Motor neuron (in vitro differentiated cells): Measurements from ENCODE around the gene FMNL2. TPM values are rescaled to one million over a fixed set of nuclear protein-coding genes. Genes with fewer than 3 reads are reported as not detected.

Experiments
- ATAC-seq, 8 experiments: fragments of 200-7000 bp; cut with Tn5 transposase; replicated peaks in 6 of 8; 2 replicates each; pipeline ENCODE4 v1.8.0; 2021; ENCODE audit warnings: mild to moderate bottlenecking in 8 of 8, moderate library complexity in 8 of 8
- H3K27ac ChIP-seq, 2 donors: fragments of 250-450 bp; sonication (Bioruptor Pico); 2 replicates each; pipeline ENCODE4 v1.9.0; 2021; ENCODE audit warnings: antibody characterized with exemption in 2 of 2, mild to moderate bottlenecking in 2 of 2, moderate library complexity in 1 of 2
- H3K4me1 ChIP-seq, 2 donors: fragments of 250-450 bp; sonication (Bioruptor Pico); replicated peaks in 1 of 2; 2 replicates each; pipeline ENCODE4 v1.6.1; 2021; ENCODE audit warnings: antibody characterized with exemption in 2 of 2, mild to moderate bottlenecking in 2 of 2, moderate library complexity in 1 of 2
- H3K4me3 ChIP-seq, 5 donors: fragments of 250-450 bp; sonication (Bioruptor Pico); 2 replicates each; pipeline ENCODE4 v1.9.0; 2021; ENCODE audit warnings: antibody characterized with exemption in 5 of 5, mild to moderate bottlenecking in 5 of 5, moderate library complexity in 4 of 5
- WGBS, 10 experiments: fragments of 450-650 bp; shearing (Covaris generic); methylation state at CpG; one replicate each; pipeline ENCODE4 v1.0.0; 2022; 5-methylcytosine and 5-hydroxymethylcytosine counted together
- in situ Hi-C, 9 experiments: fragments of 400-800 bp; cut with MboI; loops; one replicate each; pipeline ENCODE4 v1.15.0; 2021; ENCODE audit warnings: low sequenced_read_pairs in 9 of 9, low pct_unique_long_range_greater_than_20kb in 2 of 9; ENCODE audit not compliant: unreplicated experiment in 9 of 9
- total RNA-seq, 8 experiments: library from RNA; unstranded; fragments of 300-600 nt; gene quantifications; 2 replicates each; pipeline versions ENCODE4 v1.2.3 to v1.2.4, GENCODE V29; 2022

The FMNL2 gene
- total RNA-seq, 8 experiments from 2014 or later = 28.9 to 179 (median 64.2) TPM

- ATAC-seq = no peak
- 82 to 100% (median 98%) methylated on average over 1 to 3 of the region's 3 CpGs for WGBS, 10 experiments
- in situ Hi-C loops = no loop called here
- H3K27ac ChIP-seq = no peak overlapping the region
- no peak overlapping the region for H3K4me3 ChIP-seq
- peaks cover 9 to 13% of the 10 kb centered on the region in 2 donors for H3K4me1 ChIP-seq
Observed at GRCh38 chr2:152548996-152549395, 214.0 kb downstream of the FMNL2 start.

GRCh38 chr2:152549423-152549822 is 214.4 kb downstream of the FMNL2 start:
- no peak overlapping the region for H3K4me3 ChIP-seq
- peaks cover 9 to 13% of the 10 kb centered on the region in 2 donors for H3K4me1 ChIP-seq
- no peak for ATAC-seq
- in situ Hi-C loops = no loop called here
- 50 to 100% (median 91%) methylated on average over 1 to 2 of the region's 2 CpGs; no CpG with 5 or more reads in 2 of the 10 experiments for WGBS, 10 experiments
- H3K27ac ChIP-seq = no peak overlapping the region

GRCh38 chr2:152550386-152550785 is 215.4 kb downstream of the FMNL2 start:
- H3K4me3 ChIP-seq = no peak overlapping the region
- WGBS, 10 experiments = 33 to 100% (median 89%) methylated on average over 1 to 2 of the region's 2 CpGs; no CpG with 5 or more reads in 4 of the 10 experiments
- peaks cover 2 to 13% of the 10 kb centered on the region in 2 donors for H3K4me1 ChIP-seq
- ATAC-seq = no peak
- in situ Hi-C loops = no loop called here
- no peak overlapping the region for H3K27ac ChIP-seq

GRCh38 chr2:152552888-152553287 is 217.9 kb downstream of the FMNL2 start:
- Histone ChIP-seq H3K4me1 (peaks cover 0 to 8% of the 10 kb centered on the region in 2 donors), H3K27ac (no peak overlapping the region), H3K4me3 (no peak overlapping the region)
- in situ Hi-C loops = no loop called here
- no peak for ATAC-seq
- WGBS, 10 experiments = 80 to 100% (median 100%) methylated on average over 1 of the region's 1 CpG; no CpG with 5 or more reads in 4 of the 10 experiments

GRCh38 chr2:152553518-152553917 is 218.5 kb downstream of the FMNL2 start:
- no peak for ATAC-seq
- in situ Hi-C loops = no loop called here
- Histone ChIP-seq H3K4me3 (no peak overlapping the region), H3K4me1 (peaks cover 0 to 2% of the 10 kb centered on the region in 2 donors), H3K27ac (no peak overlapping the region)
- WGBS, 10 experiments = 88 to 100% (median 100%) methylated on average over 1 of the region's 1 CpG; no CpG with 5 or more reads in 2 of the 10 experiments

- WGBS, 10 experiments = 71 to 100% (median 93%) methylated on average over 2 of the region's 2 CpGs; no CpG with 5 or more reads in 4 of the 10 experiments
- in situ Hi-C loops = no loop called here
- Histone ChIP-seq H3K4me3 (no peak overlapping the region), H3K27ac (no peak overlapping the region), H3K4me1 (no peaks in the 10 kb centered on the region)
- ATAC-seq = peak in 1 of 8 experiments; percentile 2
Observed at GRCh38 chr2:152555048-152555447, 220.1 kb downstream of the FMNL2 start.

GRCh38 chr2:152556506-152556905 is 221.5 kb downstream of the FMNL2 start:
- in situ Hi-C loops = no loop called here
- Histone ChIP-seq H3K4me3 (no peak overlapping the region), H3K4me1 (no peaks in the 10 kb centered on the region), H3K27ac (no peak overlapping the region)
- 60 to 90% (median 77%) methylated on average over 1 to 4 of the region's 5 CpGs; no CpG with 5 or more reads in 4 of the 10 experiments for WGBS, 10 experiments
- no peak for ATAC-seq

- H3K27ac ChIP-seq = no peak overlapping the region
- H3K4me1 ChIP-seq = no peaks in the 10 kb centered on the region
- whole genome bisulfite sequencing, 10 experiments = 73 to 100% (median 91%) methylated on average over 1 to 4 of the region's 4 CpGs
- no peak overlapping the region for H3K4me3 ChIP-seq
- no peak for ATAC-seq
- in situ Hi-C loops = no loop called here
Observed at GRCh38 chr2:152557273-152557888, 222.4 kb downstream of the FMNL2 start.

- H3K4me3 ChIP-seq = no peak overlapping the region
- peak in 4 of 8 experiments; percentile 27 to 80 (median 70) for ATAC-seq
- H3K27ac ChIP-seq = no peak overlapping the region
- H3K4me1 ChIP-seq = no peaks in the 10 kb centered on the region
- WGBS, 10 experiments = 0 to 100% (median 84%) methylated on average over 1 to 7 of the region's 7 CpGs
- in situ Hi-C loops = no loop called here
Observed at GRCh38 chr2:152558158-152558984, 223.4 kb downstream of the FMNL2 start.

- in situ Hi-C loops = no loop called here
- no peak overlapping the region for H3K27ac ChIP-seq
- peak in 3 of 8 experiments; percentile 63 to 69 (median 64) for ATAC-seq
- 0 to 100% (median 79%) methylated on average over 1 to 4 of the region's 4 CpGs; no CpG with 5 or more reads in 1 of the 10 experiments for WGBS, 10 experiments
- no peak overlapping the region for H3K4me3 ChIP-seq
- H3K4me1 ChIP-seq = no peaks in the 10 kb centered on the region
Observed at GRCh38 chr2:152559008-152559407, 224.0 kb downstream of the FMNL2 start.

GRCh38 chr2:152560166-152560565 is 225.2 kb downstream of the FMNL2 start:
- ATAC-seq = no peak
- in situ Hi-C loops = no loop called here
- Histone ChIP-seq H3K4me3 (no peak overlapping the region), H3K27ac (no peak overlapping the region), H3K4me1 (no peaks in the 10 kb centered on the region)

- Histone ChIP-seq H3K27ac (no peak overlapping the region), H3K4me3 (no peak overlapping the region), H3K4me1 (no peaks in the 10 kb centered on the region)
- WGBS, 10 experiments = 62 to 100% (median 89%) methylated on average over 2 to 6 of the region's 6 CpGs; no CpG with 5 or more reads in 1 of the 10 experiments
- in situ Hi-C loops = no loop called here
- ATAC-seq = no peak
Observed at GRCh38 chr2:152560873-152561595, 226.1 kb downstream of the FMNL2 start.
